ENCODE measurements around the gene ZNF181. TPM values are rescaled to one million over a fixed set of nuclear protein-coding genes. Genes with fewer than 3 reads are reported as not detected.

Gene ZNF181
- total RNA-seq, 6 experiments from 2014 or later: 5.3 to 10.1 (median 8.0) TPM

GRCh38 chr19:34690372-34690771 is 43.7 kb upstream of the ZNF181 start:
- no peaks in the 10 kb centered on the region for H3K27me3 ChIP-seq
- no peak for ATAC-seq
- WGBS (ENCODE audit: insufficient coverage, low coverage, low lambda C conversion rate, missing lambda C conversion rate): 56% methylated on average over 3 of the region's 3 CpGs
- intact Hi-C loops (cut with DNase I): no loop called here
- no peak overlapping the region for H3K4me3 ChIP-seq
- TF ChIP-seq POLR2A (IDR thresholded peaks at IDR 0.05) (no peak), CTCF (IDR thresholded peaks at IDR 0.05) (no peak)
- no peak for DNase-seq
- peaks cover 0 to 6% (median under 1%) of the 10 kb centered on the region in 4 donors for H3K9me3 ChIP-seq
- H3K27ac ChIP-seq: no peak overlapping the region
- H3K36me3 ChIP-seq: peaks cover 0 to 2% (median 0%) of the 10 kb centered on the region in 4 donors
- H3K4me1 ChIP-seq: no peaks in the 10 kb centered on the region

GRCh38 chr19:34692549-34692948 is 41.5 kb upstream of the ZNF181 start:
- TF ChIP-seq CTCF (IDR thresholded peaks at IDR 0.05): no peak
- no peak for TF ChIP-seq POLR2A (IDR thresholded peaks at IDR 0.05)
- Histone ChIP-seq H3K9me3 (no peaks in the 10 kb centered on the region), H3K27ac (no peak overlapping the region), H3K4me1 (no peaks in the 10 kb centered on the region), H3K36me3 (no peaks in the 10 kb centered on the region), H3K4me3 (no peak overlapping the region), H3K27me3 (no peaks in the 10 kb centered on the region)
- intact Hi-C loops (cut with DNase I): no loop called here
- 33% methylated on average over 1 of the region's 2 CpGs for WGBS (ENCODE audit: insufficient coverage, low coverage, low lambda C conversion rate, missing lambda C conversion rate)
- ATAC-seq (no peak), DNase-seq (no peak)

GRCh38 chr19:34707661-34708060 is 26.4 kb upstream of the ZNF181 start:
- no peak for ATAC-seq
- H3K4me1 ChIP-seq: no peaks in the 10 kb centered on the region
- H3K4me3 ChIP-seq: no peak overlapping the region
- WGBS (ENCODE audit: insufficient coverage, low coverage, low lambda C conversion rate, missing lambda C conversion rate): no CpG with 5 or more reads among the region's 2 CpGs
- H3K9me3 ChIP-seq: no peaks in the 10 kb centered on the region
- intact Hi-C loops (cut with DNase I): no loop called here
- H3K27me3 ChIP-seq: no peaks in the 10 kb centered on the region
- no peak overlapping the region for H3K27ac ChIP-seq
- H3K36me3 ChIP-seq: no peaks in the 10 kb centered on the region
- DNase-seq: no peak
- TF ChIP-seq POLR2A (IDR thresholded peaks at IDR 0.05) (no peak), CTCF (IDR thresholded peaks at IDR 0.05) (no peak)

GRCh38 chr19:34711890-34712289 is 22.2 kb upstream of the ZNF181 start:
- ATAC-seq: no peak
- 59% methylated on average over 6 of the region's 6 CpGs for WGBS (ENCODE audit: insufficient coverage, low coverage, low lambda C conversion rate, missing lambda C conversion rate)
- Histone ChIP-seq H3K36me3 (no peaks in the 10 kb centered on the region), H3K9me3 (peaks cover 0 to 6% (median 0%) of the 10 kb centered on the region in 4 donors), H3K4me3 (no peak overlapping the region), H3K27me3 (no peaks in the 10 kb centered on the region), H3K27ac (no peak overlapping the region), H3K4me1 (no peaks in the 10 kb centered on the region)
- TF ChIP-seq CTCF (IDR thresholded peaks at IDR 0.05) (no peak), POLR2A (IDR thresholded peaks at IDR 0.05) (no peak)
- intact Hi-C loops (cut with DNase I): loop anchor here (5.0 to 10.0 kb wide), 4 partner anchors 75 to 215 kb away; no protein-coding TSS in a partner anchor
- DNase-seq: no peak
